SK-N-MC (cell line): Measurements from ENCODE around the gene CSRP2.

ENCODE experiments used
- EZH2 ChIP-seq: fragments of 200-600 bp; sonication (generic); IDR thresholded peaks from one replicate; pipeline ENCODE4 v1.6.1; 2017; ENCODE audit warnings: antibody characterized with exemption
- POLR2AphosphoS5 ChIP-seq: IDR thresholded peaks from 2 replicates; pipeline ENCODE4 v1.6.1; 2012; ENCODE audit warnings: mild to moderate bottlenecking, low read depth, low read length, borderline replicate concordance

DNA sequence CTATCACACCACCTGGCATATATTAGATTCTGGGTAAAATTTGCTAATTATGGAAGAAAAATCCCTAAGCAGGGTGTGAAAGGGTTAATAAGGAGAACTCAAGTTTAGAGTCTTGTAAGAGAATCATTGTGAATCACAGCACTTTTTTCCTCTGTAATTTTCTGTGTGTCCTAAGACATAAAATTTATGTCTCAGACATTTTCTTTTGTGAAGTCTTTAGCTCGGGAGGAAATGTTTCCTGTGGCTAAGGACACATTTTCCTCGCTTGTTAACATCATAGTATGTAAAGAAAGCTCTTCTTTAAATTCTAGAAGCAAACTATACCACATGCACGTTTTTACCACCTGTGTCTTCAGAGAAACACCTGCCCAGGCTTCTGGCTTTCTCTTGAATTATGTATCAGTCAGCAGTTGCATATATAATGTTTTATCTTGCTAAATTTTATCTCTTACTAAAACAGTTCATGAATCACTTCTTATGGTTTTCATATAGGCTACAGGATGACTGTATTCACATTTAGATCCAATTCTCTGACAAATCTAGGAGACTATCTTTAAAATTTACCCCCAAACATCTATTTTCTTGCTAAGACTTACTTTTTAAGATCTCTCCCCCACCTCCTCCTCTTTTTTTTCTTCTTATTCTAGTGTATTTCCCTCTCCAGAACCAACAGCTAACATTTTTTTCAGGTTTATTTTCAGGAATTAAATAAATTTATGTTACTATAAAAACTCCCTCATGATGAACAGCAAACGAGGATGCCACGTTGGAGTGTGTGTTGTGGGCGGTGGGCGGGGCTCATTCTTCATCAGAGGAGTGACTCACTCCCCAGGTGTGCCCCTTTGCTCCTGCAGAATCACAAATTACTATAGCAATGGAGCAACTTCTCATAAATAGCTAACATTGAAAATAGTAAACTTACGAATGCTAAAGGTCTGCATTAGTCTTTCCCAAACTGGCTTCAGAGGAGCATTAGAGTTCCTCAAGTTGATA, 11.6 kb upstream of the CSRP2 start:
- TF ChIP-seq POLR2AphosphoS5 (no peak), EZH2 (no peak)
